GM12891 (cell line): ENCODE results near the gene PRDX5.
A peak's percentile ranks its signal among the peaks of the same experiment; 100 is the strongest.

Experiments used
- DNase-seq: peaks from one replicate; pipeline ENCODE4 v3.0.0; 2011; ENCODE audit warnings: low spot score; ENCODE audit not compliant: insufficient read length
- FAIRE-seq: peaks from 2 replicates; lab custom pipeline; 2011; peaks lifted over from hg19 to GRCh38; lab: Jason Lieb, UNC
- PAX5 ChIP-seq: IDR thresholded peaks from 2 replicates; pipeline ENCODE4 v1.6.1; 2011; ENCODE audit warnings: low read length, moderate library complexity, mild to moderate bottlenecking; ENCODE audit not compliant: insufficient read depth, severe bottlenecking
- POLR2A ChIP-seq: IDR thresholded peaks from 2 replicates; pipeline ENCODE4 v1.6.1; 2011; ENCODE audit warnings: low read depth, low read length, control low read depth
- POLR2AphosphoS5 ChIP-seq: IDR thresholded peaks from 2 replicates; pipeline ENCODE4 v1.6.1; 2011; ENCODE audit warnings: low read depth, low read length, control low read depth
- POU2F2 ChIP-seq: IDR thresholded peaks from 2 replicates; pipeline ENCODE4 v1.6.1; 2011; ENCODE audit warnings: low read depth, mild to moderate bottlenecking, control low read depth, low read length, moderate library complexity
- SPI1 ChIP-seq: IDR thresholded peaks from 2 replicates; pipeline ENCODE4 v1.6.1; 2011; ENCODE audit warnings: low read depth, low read length, control low read depth
- TAF1 ChIP-seq: IDR thresholded peaks from 2 replicates; pipeline ENCODE4 v1.6.1; 2011; ENCODE audit warnings: low read depth, low read length, control low read depth

The PRDX5 gene

GRCh38 chr11:64297699-64298358 lies 20.1 kb upstream of the PRDX5 start:
- FAIRE-seq (no peak), DNase-seq (no peak)

DNA sequence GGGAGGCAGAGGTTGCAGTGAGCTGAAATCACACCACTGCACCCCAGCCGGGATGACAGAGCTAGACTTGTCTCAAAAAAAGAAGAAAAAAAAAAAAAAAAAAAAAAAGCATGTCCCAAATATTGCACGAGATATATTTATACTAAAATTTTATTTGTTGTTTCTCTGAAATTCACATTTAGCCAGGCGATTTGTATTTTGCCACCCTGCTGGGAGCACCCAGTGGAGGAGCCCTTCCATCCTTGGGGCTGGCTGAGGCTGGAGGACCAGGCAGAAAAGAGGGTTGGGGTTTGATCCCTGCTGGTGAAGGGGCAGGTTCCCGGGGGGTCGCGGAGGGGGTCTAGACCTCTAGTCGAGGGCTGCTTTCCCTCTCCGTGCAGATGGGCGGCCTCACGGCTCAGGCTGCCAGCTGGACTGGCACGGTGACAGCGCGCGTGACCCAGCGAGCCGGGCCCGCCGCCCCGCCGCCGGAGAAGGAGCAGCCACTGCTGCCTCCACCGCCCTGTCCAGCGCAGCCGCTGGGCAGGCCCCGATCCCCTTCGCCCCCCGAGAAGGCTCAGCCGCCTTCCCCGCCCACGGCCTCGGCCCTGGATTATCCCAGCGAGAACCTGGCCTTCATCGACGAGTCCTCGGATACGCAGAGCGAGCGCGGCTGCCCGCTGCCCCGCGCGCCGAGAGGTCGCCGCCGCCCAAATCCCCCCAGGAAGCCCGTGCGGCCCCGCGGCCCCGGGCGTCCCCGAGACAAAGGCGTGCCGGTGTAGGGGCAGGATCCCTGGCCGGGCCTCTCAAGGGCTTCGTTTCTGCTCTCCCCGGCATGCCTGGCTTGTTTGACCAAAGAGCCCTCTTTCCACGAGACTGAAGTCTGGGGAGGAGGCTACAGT lies 18.7 kb upstream of the PRDX5 start:
- no peak for FAIRE-seq
- TF ChIP-seq SPI1 (no peak), PAX5 (no peak), POLR2A (no peak), POLR2AphosphoS5 (no peak), TAF1 (no peak), POU2F2 (no peak)
- DNase-seq, result no peak

More at GRCh38 chr11:64297699-64298358, 20.1 kb upstream of the PRDX5 start:
- TF ChIP-seq SPI1 (no peak), PAX5 (no peak), POLR2A (no peak), POLR2AphosphoS5 (no peak), TAF1 (no peak), POU2F2 (no peak)

DNA sequence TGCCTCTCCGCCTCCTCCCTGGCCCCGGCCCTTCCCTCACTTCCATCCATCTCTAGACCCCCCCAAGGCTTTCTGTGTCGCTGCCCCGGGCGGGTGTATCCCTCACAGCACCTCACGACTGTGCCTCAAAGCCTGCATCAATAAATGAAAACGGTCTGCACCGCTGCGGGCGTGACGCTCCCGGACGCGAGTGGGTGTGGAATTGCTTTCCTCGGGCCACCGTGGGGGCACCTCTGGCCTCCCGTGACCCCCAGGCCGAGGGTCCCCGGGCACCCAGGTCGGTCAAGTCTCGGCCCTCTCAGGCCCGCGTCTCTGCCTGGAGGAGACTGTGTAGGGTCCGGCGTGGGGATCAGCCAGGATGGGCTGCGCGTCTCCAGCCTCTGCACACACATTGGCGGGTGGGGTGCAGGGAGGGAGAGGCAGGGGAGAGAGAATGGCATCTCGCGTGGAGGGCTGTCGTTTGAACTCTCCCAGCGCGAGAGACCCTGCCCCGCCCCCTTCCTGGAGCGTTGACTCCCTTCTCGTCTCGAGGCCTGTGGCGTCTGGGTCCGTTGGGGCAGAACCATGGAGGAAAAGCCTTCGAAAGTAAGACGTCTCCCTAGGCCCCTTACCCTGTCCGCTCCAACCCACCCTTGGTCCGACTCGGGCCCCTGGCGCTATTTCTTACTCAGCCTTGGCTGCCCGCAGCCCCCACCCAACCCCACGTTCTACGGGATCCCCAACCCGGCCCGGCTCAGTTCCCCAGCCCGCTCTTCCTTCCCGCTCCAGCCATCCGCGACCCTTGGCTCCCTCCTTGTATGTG lies 17.9 kb upstream of the PRDX5 start, which contains the start of gene CATSPERZ:
TSS of gene CATSPERZ (plus strand) at position 512 of the 802 bp plus-strand sequence. CDS start at position 565, 53 bp downstream.
- FAIRE-seq (no peak), DNase-seq (no peak)
- TF ChIP-seq TAF1, result no peak
- TF ChIP-seq PAX5, result no peak
- TF ChIP-seq POU2F2, result no peak
- no peak for TF ChIP-seq SPI1
- no peak for TF ChIP-seq POLR2A
- TF ChIP-seq POLR2AphosphoS5, result no peak

GRCh38 chr11:64303109-64304031 lies 14.6 kb upstream of the PRDX5 start:
- TF ChIP-seq POU2F2 (no peak), TAF1 (no peak), PAX5 (no peak), SPI1 (no peak), POLR2A (no peak), POLR2AphosphoS5 (no peak)
- DNase-seq (no peak), FAIRE-seq (no peak)

GRCh38 chr11:64304032-64304315 lies 13.9 kb upstream of the PRDX5 start:
- FAIRE-seq (no peak), DNase-seq (no peak)
- TF ChIP-seq SPI1, result no peak
- TF ChIP-seq TAF1, result no peak
- no peak for TF ChIP-seq POLR2AphosphoS5
- TF ChIP-seq POLR2A, result no peak
- TF ChIP-seq POU2F2, result no peak
- no peak for TF ChIP-seq PAX5

DNA sequence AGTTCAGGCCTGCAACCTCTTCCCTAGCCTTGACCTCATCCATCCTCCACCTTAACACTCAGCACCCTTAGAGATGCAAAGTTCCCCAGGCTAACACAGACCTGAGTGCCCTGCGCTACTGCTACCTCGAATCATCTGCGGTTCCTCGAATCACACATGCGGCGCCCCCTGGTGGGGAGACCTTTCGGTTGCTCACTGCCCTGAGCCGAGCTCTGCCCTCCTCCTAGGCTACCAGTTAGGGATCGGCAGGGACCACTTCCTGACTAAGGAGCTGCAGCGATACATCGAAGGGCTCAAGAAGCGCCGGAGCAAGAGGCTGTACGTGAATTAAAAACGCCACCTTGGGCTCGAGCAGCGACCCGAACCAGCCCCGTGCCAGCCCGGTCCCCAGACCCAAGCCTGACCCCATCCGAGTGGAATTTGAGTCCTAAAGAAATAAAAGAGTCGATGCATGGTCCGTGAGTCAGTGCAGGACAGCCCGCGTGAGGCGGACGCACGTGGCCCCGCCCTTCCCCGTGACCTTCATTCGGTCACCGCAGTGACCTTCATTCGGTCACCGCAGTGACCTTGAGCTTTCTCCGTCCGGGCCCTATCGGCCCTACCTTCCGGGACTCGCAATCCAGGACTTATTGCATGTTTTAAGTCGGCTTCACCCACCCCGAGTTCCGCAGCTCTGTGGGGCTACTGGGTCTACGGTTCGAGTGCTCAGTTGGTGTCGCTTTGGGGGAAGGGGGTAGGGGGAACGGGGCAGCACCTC lies 13.4 kb upstream of the PRDX5 start:
- TF ChIP-seq POLR2A, result no peak
- TF ChIP-seq TAF1, result peak; percentile 45; the same call in 1 of the 2 replicates
- DNase-seq (peak; percentile 85), FAIRE-seq (no peak)

DNA sequence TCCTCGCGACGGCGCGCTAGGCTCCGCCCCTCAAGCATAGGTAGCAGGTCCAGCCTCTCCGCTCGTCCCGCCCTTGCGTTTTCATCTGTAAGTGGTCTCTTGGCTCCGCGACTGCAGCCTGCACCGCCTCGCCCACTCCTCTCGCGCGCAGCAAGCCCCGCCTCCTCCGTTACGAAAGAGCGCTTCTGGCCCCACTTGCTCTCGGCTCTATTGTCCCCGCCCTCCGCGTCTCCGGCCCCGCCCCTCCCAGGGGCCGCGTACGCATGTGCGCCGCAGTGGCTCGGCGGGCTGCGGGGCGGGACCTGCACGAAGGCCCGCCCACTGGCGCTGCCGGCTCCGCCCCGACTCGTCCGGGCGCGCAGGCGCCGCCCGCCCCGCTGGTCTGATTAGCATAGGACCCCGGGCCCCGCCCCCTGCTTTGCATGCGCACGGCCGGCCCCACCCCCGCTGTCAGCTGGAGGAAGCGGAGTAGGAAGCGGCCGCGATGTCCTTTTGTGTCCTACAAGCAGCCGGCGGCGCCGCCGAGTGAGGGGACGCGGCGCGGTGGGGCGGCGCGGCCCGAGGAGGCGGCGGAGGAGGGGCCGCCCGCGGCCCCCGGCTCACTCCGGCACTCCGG lies 12.7 kb upstream of the PRDX5 start, which contains the start of gene ESRRA:
TSS of gene ESRRA (plus strand) at position 450 of the 616 bp plus-strand sequence. CDS start 1,656 bp downstream, outside the sequence.
- TF ChIP-seq TAF1 (peak; percentile 32; the same call in 1 of the 2 replicates), SPI1 (no peak), PAX5 (no peak), POU2F2 (peak; percentile 28; the same call in 1 of the 2 replicates), POLR2AphosphoS5 (0 out of 2 replicates have a peak, but pooled peaks have one; percentile 46), POLR2A (no peak)
- FAIRE-seq, result peak; percentile 97
- peak; percentile 94 for DNase-seq
